GM12878 (cell line): ENCODE measurements around the gene TMED5.

Experiments
- ASH2L ChIP-seq: fragments of 300-600, 200-600 bp; sonication (generic); IDR thresholded peaks from 2 replicates; pipeline ENCODE4 v1.6.1; 2017; ENCODE audit warnings: low read depth, mild to moderate bottlenecking, borderline replicate concordance
- BCL11A ChIP-seq: IDR thresholded peaks from 2 replicates; pipeline ENCODE4 v1.6.1; 2011; ENCODE audit warnings: low read depth, low read length
- CBX3 ChIP-seq: fragments of 200-600 bp; sonication (generic); IDR thresholded peaks from 2 replicates; pipeline ENCODE4 v1.6.1; 2016; ENCODE audit warnings: low read depth, borderline replicate concordance
- ELK1 ChIP-seq: IDR thresholded peaks from 2 replicates; pipeline ENCODE4 v1.6.1; 2012; ENCODE audit warnings: low read depth, low read length, improper control_type of control experiment
- GABPA ChIP-seq: IDR thresholded peaks from 2 replicates; pipeline ENCODE4 v1.6.1; 2014; ENCODE audit warnings: antibody characterized with exemption, low read depth, mild to moderate bottlenecking, inconsistent platforms
- POLR2AphosphoS5 ChIP-seq: IDR thresholded peaks from 2 replicates; pipeline ENCODE4 v1.6.1; 2011; ENCODE audit warnings: mild to moderate bottlenecking, low read length, inconsistent platforms
- SRF ChIP-seq, 2 experiments: IDR thresholded peaks; 2 replicates each; pipeline ENCODE4 v1.6.1; 2011; ENCODE audit warnings: low read depth in 2 of 2, low read length in 2 of 2, mild to moderate bottlenecking in 1 of 2, moderate library complexity in 1 of 2
- TF ChIP-seq, protein P1 (sequence below), 3 experiments: IDR thresholded peaks in 2 of 3; conservative IDR thresholded peaks in 1 of 3; 2 replicates each; pipeline ENCODE4 v1.5.1; 2011; ENCODE audit warnings: low read depth in 3 of 3, low read length in 3 of 3, mild to moderate bottlenecking in 3 of 3, control low read depth in 2 of 3, moderate library complexity in 2 of 3, inconsistent platforms in 1 of 3, mixed read lengths in 1 of 3; ENCODE audit not compliant: control insufficient read depth in 2 of 3, insufficient read depth in 1 of 3; ENCODE audit errors: extremely low read depth in 1 of 3

DNA sequence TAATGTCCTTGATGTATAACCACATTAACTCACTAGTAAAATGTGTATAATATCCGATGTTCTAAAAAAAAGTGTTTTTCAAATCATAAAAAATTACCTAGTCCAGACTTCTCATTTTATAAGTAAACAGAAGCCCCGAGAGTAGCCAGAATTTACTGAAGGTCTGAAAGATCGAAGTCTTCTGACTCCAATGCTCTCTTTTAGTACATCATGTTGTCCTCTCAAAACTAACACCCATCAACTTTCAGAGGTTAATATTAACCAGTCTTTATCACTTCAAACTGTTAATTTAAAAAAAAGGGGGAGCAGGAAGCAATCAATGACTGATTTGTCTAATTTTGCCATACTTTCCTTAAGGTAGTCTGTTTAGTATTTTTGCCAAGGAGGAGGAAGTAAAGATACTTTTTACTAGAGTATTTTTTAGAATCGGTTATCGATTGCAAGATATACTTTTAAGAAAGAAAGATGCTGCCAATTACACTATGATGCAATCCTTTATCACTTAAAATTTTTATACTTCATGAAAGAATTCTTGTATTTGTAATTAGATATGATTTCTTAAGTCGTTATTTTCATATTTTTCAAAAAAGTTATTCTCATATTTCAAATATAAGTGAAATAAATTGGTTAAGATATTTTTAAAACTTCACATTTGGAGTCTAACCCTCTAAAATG lies 25.8 kb upstream of the TMED5 start:
- TF ChIP-seq CBX3 (no peak), POLR2AphosphoS5 (no peak), ELK1 (no peak), SRF (IDR thresholded peaks at IDR 0.05; ENCODE audit: low read depth in 2 of 2, low read length in 2 of 2) (no peak), GABPA (no peak), ASH2L (no peak), BCL11A (no peak)
- TF ChIP-seq, protein P1, sequence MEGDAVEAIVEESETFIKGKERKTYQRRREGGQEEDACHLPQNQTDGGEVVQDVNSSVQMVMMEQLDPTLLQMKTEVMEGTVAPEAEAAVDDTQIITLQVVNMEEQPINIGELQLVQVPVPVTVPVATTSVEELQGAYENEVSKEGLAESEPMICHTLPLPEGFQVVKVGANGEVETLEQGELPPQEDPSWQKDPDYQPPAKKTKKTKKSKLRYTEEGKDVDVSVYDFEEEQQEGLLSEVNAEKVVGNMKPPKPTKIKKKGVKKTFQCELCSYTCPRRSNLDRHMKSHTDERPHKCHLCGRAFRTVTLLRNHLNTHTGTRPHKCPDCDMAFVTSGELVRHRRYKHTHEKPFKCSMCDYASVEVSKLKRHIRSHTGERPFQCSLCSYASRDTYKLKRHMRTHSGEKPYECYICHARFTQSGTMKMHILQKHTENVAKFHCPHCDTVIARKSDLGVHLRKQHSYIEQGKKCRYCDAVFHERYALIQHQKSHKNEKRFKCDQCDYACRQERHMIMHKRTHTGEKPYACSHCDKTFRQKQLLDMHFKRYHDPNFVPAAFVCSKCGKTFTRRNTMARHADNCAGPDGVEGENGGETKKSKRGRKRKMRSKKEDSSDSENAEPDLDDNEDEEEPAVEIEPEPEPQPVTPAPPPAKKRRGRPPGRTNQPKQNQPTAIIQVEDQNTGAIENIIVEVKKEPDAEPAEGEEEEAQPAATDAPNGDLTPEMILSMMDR (IDR thresholded peaks at IDR 0.05 in 2 of 3, conservative IDR thresholded peaks at IDR 0.05 in 1 of 3; ENCODE audit: control insufficient read depth in 2 of 3, extremely low read depth in 1 of 3, insufficient read depth in 1 of 3, low read depth in 3 of 3, low read length in 3 of 3), result no peak
